ENCODE results near the gene ACAT1. TPM values are rescaled to one million over a fixed set of nuclear protein-coding genes. Genes with fewer than 3 reads are reported as not detected.
"Not testable (repeated sequence)": the region's sequence is repeated elsewhere in the genome, so short reads cannot be mapped to it uniquely, and the experiment has no call there.

The ACAT1 gene
- total and polyA plus RNA-seq, 2 of the 8 experiments (the other 6 are each of a cell fraction or from before 2014, with no cell fraction given) = 30.4 to 30.9 TPM

DNA sequence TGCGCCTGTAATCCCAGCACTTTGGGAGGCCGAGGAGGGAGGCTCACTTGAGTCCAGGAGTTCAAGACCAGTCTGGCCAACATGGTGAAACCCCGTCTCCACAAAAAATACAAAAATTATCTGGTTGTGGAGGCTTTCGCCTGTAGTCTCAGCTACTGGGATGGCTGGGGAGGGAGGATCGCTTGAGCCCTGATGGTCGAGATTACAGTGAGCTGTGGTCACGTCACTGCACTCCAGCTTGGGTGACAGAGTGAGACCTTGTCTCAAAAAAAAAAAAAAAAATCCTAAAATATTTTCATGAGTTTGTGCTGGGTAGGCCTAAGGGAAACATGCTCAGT, 462 bp upstream of the ACAT1 start:
- not testable (repeated sequence) for H3K18ac ChIP-seq (ENCODE audit: extremely low read depth, low read length); H3K23me2 ChIP-seq (ENCODE audit: low read depth, low read length); H3K4ac ChIP-seq (replicated peaks; ENCODE audit: insufficient read length, low read depth, low read length); H2BK20ac ChIP-seq (ENCODE audit: low read length); H4K91ac ChIP-seq (replicated peaks; ENCODE audit: insufficient read length, low read length); H3K27me3 ChIP-seq (replicated peaks in 1 of 4; ENCODE audit: control insufficient read depth in 3 of 4, extremely low read depth in 1 of 4, insufficient read depth in 3 of 4, low read length in 3 of 4); H3K36me3 ChIP-seq (ENCODE audit: control insufficient read depth in 2 of 4, insufficient read depth in 4 of 4, low read length in 3 of 4); H4K20me1 ChIP-seq (replicated peaks in 1 of 2; ENCODE audit: control insufficient read depth in 1 of 2, insufficient read depth in 2 of 2, low read length in 2 of 2); H2BK5ac ChIP-seq (ENCODE audit: low read depth, low read length); DNase-seq (ENCODE audit: low read depth in 1 of 2, low spot score in 2 of 2); H3K27ac ChIP-seq (ENCODE audit: low read depth, low read length); H3K4me1 ChIP-seq (replicated peaks in 1 of 4; ENCODE audit: control insufficient read depth in 3 of 4, insufficient read depth in 4 of 4, low read length in 3 of 4); H3K23ac ChIP-seq (ENCODE audit: insufficient read length); H3K79me1 ChIP-seq (ENCODE audit: low read depth, low read length); FAIRE-seq; H4K8ac ChIP-seq (ENCODE audit: extremely low read depth, insufficient read depth, low read length); H2BK12ac ChIP-seq (ENCODE audit: low read depth, low read length); H3K14ac ChIP-seq (ENCODE audit: insufficient read length); H3K9me3 ChIP-seq (ENCODE audit: insufficient read depth in 2 of 2, low read depth in 1 of 2, low read length in 1 of 2); H2AK5ac ChIP-seq (ENCODE audit: low read depth, low read length); H3K9ac ChIP-seq (replicated peaks in 1 of 4; ENCODE audit: extremely low read depth in 1 of 4, low read depth in 3 of 4, low read length in 3 of 4); H4K5ac ChIP-seq (ENCODE audit: insufficient read length, low read depth, low read length); H3K79me2 ChIP-seq (ENCODE audit: control insufficient read depth in 1 of 2, insufficient read depth in 2 of 2, low read length in 2 of 2); H2BK15ac ChIP-seq (ENCODE audit: low read length); H3K56ac ChIP-seq (replicated peaks; ENCODE audit: insufficient read length, low read depth, low read length); H2BK120ac ChIP-seq (replicated peaks; ENCODE audit: low read depth, low read length)
- peak overlapping the region; percentile 71 to 78 for H3K4me2 ChIP-seq (ENCODE audit: insufficient read depth in 1 of 2, low read depth in 2 of 2, low read length in 2 of 2)
- WGBS, 2 experiments (ENCODE audit: extremely low coverage in 1 of 2, insufficient coverage in 1 of 2, insufficient read length in 1 of 2, insufficient replicate concordance in 2 of 2, low coverage in 1 of 2, low lambda C conversion rate in 2 of 2, missing lambda C conversion rate in 1 of 2) = 70% methylated on average over 7 of the region's 7 CpGs; no CpG with 5 or more reads in 1 of the 2 experiments
- H3K4me3 ChIP-seq (ENCODE audit: extremely low read depth in 1 of 4, insufficient read depth in 2 of 4, low read depth in 3 of 4, low read length in 4 of 4) = peak overlapping the region; percentile 54 to 71 (median 64); a peak in 5 of 8 replicates
- peak overlapping the region; percentile 64; the same call in 1 of the 2 replicates for H2AFZ ChIP-seq (ENCODE audit: low read length)
- POLR2A ChIA-PET (ENCODE audit: partially characterized antibody) = interaction anchor here (0.7 to 1.1 kb wide), 3 partner anchors 12 to 533 kb away, joined by 3 read pairs; no protein-coding TSS in a partner anchor
- CTCF ChIA-PET (ENCODE audit: partially characterized antibody) = interaction anchor here (7.8 kb wide), 1 partner anchor 23 kb away, joined by 90 read pairs; no protein-coding TSS in a partner anchor

Measured in H1 (cell line).